Right lobe of liver (tissue), 4 donors: Measurements from ENCODE around the gene OSBPL2.

Experiments used
- POLR2A ChIP-seq: fragments of 450-650 bp; IDR thresholded peaks from one replicate; pipeline ENCODE4 v1.6.1; 2017; ENCODE audit warnings: antibody characterized with exemption, mild to moderate bottlenecking
- TF ChIP-seq, protein P1 (sequence below), 4 donors: fragments of 200-600 bp in 3 of 4; fragments of 450-650 bp in 1 of 4; IDR thresholded peaks; one replicate each; pipeline versions ENCODE4 v1.5.1 to v1.8.0; 2016 to 2022; ENCODE audit warnings: antibody characterized with exemption in 4 of 4, mild to moderate bottlenecking in 2 of 4
- donor health status: DM: no; HTN: no; CAD: no.
- donor health status: DM: no; HTN: no; CAD: no.
- donor health status: DM: no; HTN: yes; CAD: no.

DNA sequence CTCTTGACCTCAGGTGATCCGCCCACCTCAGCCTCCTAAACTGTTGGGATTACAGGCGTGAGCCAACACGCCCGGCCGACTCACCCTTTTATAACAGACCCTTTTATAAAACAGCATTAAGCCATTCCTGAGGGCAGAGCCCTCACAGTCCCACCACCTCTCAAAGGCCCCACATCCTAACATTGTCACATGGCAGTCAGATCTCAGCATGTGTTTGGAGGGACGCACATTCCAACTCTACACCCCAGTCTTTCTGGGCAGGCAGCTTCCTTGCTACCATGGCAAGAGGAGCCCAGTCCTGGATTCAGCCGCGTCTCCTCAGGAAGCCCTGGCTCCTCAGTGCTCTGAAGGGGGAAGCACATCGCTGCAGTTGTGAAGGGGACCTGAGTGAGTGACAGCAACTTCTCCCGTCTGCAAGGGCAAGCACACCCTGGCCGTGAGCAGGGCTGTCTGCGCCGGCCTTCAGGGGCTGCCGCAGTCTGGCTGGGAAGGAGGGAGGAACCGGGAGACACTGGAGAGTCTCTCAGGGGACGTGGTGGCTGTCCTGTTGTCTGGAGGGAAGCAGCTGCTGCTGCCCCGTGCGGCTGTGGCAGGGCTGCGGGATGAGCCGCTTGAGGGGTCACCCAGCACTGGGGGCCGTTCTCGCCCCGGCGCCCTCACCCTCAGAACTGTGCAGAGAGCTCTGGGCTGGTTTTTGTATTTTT, 15.9 kb downstream of the OSBPL2 start:
- TF ChIP-seq, protein P1, sequence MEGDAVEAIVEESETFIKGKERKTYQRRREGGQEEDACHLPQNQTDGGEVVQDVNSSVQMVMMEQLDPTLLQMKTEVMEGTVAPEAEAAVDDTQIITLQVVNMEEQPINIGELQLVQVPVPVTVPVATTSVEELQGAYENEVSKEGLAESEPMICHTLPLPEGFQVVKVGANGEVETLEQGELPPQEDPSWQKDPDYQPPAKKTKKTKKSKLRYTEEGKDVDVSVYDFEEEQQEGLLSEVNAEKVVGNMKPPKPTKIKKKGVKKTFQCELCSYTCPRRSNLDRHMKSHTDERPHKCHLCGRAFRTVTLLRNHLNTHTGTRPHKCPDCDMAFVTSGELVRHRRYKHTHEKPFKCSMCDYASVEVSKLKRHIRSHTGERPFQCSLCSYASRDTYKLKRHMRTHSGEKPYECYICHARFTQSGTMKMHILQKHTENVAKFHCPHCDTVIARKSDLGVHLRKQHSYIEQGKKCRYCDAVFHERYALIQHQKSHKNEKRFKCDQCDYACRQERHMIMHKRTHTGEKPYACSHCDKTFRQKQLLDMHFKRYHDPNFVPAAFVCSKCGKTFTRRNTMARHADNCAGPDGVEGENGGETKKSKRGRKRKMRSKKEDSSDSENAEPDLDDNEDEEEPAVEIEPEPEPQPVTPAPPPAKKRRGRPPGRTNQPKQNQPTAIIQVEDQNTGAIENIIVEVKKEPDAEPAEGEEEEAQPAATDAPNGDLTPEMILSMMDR (IDR thresholded peaks at IDR 0.05) = no peak
- TF ChIP-seq POLR2A = no peak
